ENCODE results near the gene TIMM17B. TPM values are rescaled to one million over a fixed set of nuclear protein-coding genes. Genes with fewer than 3 reads are reported as not detected.
"Not testable (repeated sequence)": the region's sequence is repeated elsewhere in the genome, so short reads cannot be mapped to it uniquely, and the experiment has no call there.

The TIMM17B gene
- total RNA-seq, 2 experiments from 2014 or later = 52.9 to 53.2 TPM

DNA sequence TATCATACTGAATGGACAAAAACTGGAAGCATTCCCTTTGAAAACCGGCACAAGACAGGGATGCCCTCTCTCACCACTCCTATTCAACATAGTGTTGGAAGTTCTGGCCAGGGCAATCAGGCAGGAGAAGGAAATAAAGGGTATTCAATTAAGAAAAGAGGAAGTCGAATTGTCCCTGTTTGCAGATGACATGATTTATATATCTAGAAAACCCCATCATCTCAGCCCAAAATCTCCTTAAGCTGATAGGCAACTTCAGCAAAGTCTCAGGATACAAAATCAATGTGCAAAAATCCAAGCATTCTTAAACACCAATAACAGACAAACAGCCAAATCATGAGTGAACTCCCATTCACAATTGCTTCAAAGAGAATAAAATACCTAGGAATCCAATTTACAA is 25.6 kb downstream of the TIMM17B start:
- CTCF ChIA-PET; DNase-seq; H3K36me3 Mint-ChIP-seq; H3K27me3 Mint-ChIP-seq; H3K4me3 Mint-ChIP-seq; H3K4me1 Mint-ChIP-seq; ATAC-seq; H3K9me3 Mint-ChIP-seq (ENCODE audit: low read depth); H3K27ac Mint-ChIP-seq: not testable (repeated sequence)

DNA sequence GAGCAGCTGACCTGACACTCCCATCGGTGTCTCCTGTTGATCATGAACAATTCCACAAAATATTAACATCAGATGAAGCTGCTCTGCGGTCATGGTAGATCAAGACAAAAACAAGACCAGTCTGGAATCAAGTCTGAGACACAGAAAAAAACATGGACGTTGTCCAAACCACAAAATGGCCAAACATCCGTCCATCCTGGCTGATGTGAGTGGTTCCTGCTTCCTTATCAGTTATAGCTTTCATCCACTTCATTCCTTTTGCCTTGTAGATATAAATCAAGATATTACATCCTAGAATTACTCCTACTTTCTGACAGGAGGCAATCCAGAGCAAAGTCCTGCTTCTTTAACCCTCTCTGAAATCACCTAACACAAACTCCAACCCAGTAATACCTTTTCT is 33.4 kb downstream of the TIMM17B start:
- CTCF ChIA-PET = no interaction called here
- no peak overlapping the region for H3K4me3 Mint-ChIP-seq
- H3K27me3 Mint-ChIP-seq = peaks cover 14% of the 10 kb centered on the region
- no peak overlapping the region for H3K27ac Mint-ChIP-seq
- no peaks in the 10 kb centered on the region for H3K9me3 Mint-ChIP-seq (ENCODE audit: low read depth)
- DNase-seq = no peak
- no peaks in the 10 kb centered on the region for H3K4me1 Mint-ChIP-seq
- ATAC-seq = no peak
- no peaks in the 10 kb centered on the region for H3K36me3 Mint-ChIP-seq

DNA sequence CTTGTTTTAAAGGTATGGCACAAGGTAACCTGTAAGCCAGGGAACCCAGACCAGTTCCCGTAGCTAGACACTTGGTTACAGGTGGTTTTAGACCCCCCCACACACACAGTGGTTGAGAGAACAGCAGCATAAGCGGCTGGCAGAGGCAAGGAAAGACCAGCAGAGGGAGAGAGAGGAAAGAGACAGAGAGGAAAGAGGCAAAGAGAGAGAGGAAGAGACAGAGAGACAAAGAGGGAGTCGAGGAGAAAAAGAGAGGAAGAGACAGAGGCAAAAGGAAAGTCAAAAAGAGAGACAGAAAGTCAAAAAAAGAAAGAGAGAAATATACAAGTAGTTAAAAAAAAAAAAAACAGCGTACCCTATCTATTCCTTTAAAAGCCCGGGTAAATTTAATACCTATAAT is 42.7 kb downstream of the TIMM17B start:
- Mint-ChIP-seq H3K4me3 (no peak overlapping the region), H3K27ac (no peak overlapping the region), H3K36me3 (peaks cover 1% of the 10 kb centered on the region), H3K27me3 (peaks cover 11% of the 10 kb centered on the region), H3K4me1 (peaks cover 5% of the 10 kb centered on the region), H3K9me3 (ENCODE audit: low read depth) (no peaks in the 10 kb centered on the region)
- DNase-seq = no peak
- ATAC-seq = no peak
- CTCF ChIA-PET = no interaction called here

DNA sequence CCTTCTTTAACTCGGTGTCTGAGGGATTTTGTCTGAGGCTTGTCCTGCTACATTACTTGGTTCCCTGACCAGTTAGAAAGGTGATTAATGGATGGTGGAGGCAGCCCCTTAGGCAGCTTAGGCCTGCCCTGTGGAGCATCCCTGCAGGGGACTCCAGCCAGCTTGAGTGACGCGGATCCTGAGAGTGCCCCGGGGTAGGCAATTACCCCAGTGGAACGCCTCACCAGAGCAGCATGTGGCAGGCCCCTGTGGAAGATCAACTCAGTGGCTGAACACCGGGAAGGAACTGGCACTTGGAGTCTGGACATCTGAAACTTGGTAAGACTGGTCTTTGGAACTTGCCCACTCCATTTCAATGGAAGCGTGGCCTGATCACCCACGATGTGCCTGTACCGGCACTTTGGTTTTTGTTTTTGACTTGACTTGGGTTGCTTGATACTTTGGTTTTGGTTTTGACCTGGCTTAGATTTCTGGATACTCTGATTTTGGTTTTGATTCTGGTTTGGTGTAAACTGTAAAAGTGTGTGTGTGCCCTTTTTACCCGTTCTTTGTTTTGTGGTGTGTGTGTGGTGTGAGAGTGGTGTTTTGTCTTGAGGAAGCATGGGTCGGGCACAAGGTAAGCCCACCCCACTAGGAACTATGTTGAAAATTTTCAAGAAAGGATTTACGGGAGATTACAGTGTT is 43.3 kb downstream of the TIMM17B start:
- CTCF ChIA-PET; DNase-seq; ATAC-seq; H3K27ac Mint-ChIP-seq; H3K36me3 Mint-ChIP-seq; H3K9me3 Mint-ChIP-seq (ENCODE audit: low read depth); H3K4me1 Mint-ChIP-seq; H3K4me3 Mint-ChIP-seq: not testable (repeated sequence)
- H3K27me3 Mint-ChIP-seq = peaks cover 12% of the 10 kb centered on the region

DNA sequence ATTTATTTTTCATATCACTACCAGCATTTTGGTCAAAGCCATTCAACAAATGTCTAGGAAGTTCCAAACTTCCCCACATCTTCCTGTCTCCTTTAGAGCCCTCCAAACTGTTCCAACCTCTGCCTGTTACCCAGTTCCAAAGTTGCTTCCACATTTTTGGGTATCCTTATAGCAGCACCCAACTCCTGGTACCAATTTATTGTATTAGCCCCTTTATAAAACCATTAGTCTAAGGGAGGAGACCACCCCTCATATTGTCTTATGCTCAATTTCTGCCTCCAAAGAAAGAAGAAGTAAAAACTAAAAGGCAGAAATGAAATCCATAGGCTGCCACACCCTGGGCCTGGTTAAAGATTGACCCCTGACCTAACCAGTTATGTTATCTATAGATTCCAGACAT is 44.1 kb downstream of the TIMM17B start:
- peaks cover 16% of the 10 kb centered on the region for H3K27me3 Mint-ChIP-seq
- CTCF ChIA-PET = not testable (repeated sequence)

DNA sequence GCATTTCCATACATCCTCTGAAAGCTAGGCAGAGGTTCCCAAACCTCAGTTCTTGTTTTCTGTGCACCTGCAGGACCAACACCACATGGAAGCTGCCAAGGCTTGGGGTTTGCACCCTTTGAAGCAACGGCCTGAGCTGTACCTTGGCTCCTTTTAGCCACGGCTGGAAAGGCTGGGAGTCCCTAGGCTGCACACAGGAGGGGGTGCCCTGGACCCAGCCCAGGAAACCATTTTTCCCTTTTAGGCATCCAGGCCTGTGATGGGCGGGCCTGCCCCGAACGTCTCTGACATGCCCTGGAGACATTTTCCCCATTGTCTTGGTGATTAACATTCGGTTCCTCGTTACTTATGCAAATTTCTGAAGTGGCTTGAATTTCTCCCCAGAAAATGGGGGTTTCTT is 44.7 kb downstream of the TIMM17B start:
- H3K27me3 Mint-ChIP-seq = peaks cover 16% of the 10 kb centered on the region
- CTCF ChIA-PET = no interaction called here
- no peak for DNase-seq
- ATAC-seq = no peak
- H3K4me3 Mint-ChIP-seq = no peak overlapping the region
- no peak overlapping the region for H3K27ac Mint-ChIP-seq
- no peaks in the 10 kb centered on the region for H3K9me3 Mint-ChIP-seq (ENCODE audit: low read depth)
- H3K36me3 Mint-ChIP-seq = peaks cover 1% of the 10 kb centered on the region
- H3K4me1 Mint-ChIP-seq = peaks cover 9% of the 10 kb centered on the region

More for the DNA sequence above, 44.1 kb downstream of the TIMM17B start:
- not testable (repeated sequence) for ATAC-seq; H3K4me1 Mint-ChIP-seq; H3K36me3 Mint-ChIP-seq; H3K27ac Mint-ChIP-seq; DNase-seq; H3K9me3 Mint-ChIP-seq (ENCODE audit: low read depth); H3K4me3 Mint-ChIP-seq

DNA sequence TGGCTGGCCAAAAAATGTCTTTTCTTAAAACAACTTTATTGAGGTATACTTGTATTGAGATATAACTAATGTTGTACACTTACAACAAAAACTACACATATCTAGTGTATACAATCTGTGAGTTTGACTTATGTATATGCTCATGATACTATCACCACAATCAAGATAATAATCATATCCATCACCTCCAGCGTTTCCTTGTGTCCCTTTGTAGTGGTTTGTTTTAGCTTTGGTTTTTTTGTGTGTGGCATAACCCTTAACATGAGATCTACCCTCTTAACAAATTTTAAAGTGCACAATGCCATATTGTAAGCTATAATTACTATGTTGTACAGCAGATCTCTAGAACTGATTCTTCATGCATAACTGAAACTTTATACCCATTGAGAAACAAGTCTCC is 48.7 kb downstream of the TIMM17B start:
- Mint-ChIP-seq H3K4me1 (peaks cover 3% of the 10 kb centered on the region), H3K27me3 (peaks cover 5% of the 10 kb centered on the region), H3K9me3 (ENCODE audit: low read depth) (no peaks in the 10 kb centered on the region), H3K36me3 (peaks cover 1% of the 10 kb centered on the region), H3K4me3 (no peak overlapping the region), H3K27ac (no peak overlapping the region)
- CTCF ChIA-PET = no interaction called here
- ATAC-seq (no peak), DNase-seq (no peak)

Other genes starting within 250 kb of the TIMM17B start
- gene WAS, start 214.0 kb downstream of the TIMM17B start, total RNA-seq = 100 to 1,000 TPM; 138 to 161 TPM
- gene SUV39H1, start 201.0 kb downstream of the TIMM17B start, total RNA-seq = 10 to 100 TPM; 40.1 to 41.4 TPM
- not detected for gene GLOD5, start 136.0 kb downstream of the TIMM17B start, total RNA-seq
- gene GATA1, start 111.2 kb downstream of the TIMM17B start, total RNA-seq = not detected
- 100 to 1,000 TPM in 1 of 2 experiments, 10 to 100 TPM in 1; 76.8 to 107 TPM for gene HDAC6, start 95.7 kb downstream of the TIMM17B start, total RNA-seq
- gene ERAS, start 71.3 kb downstream of the TIMM17B start, total RNA-seq = not detected
- gene PCSK1N, start 62.2 kb downstream of the TIMM17B start, total RNA-seq = under 1 TPM; 0.21 to 0.93 TPM
- gene PQBP1, start 162 bp upstream of the TIMM17B start, total RNA-seq = 10 to 100 TPM; 65.1 to 86.9 TPM
- gene SLC35A2, start 13.9 kb upstream of the TIMM17B start, total RNA-seq = 10 to 100 TPM; 13.0 to 21.0 TPM
- gene PIM2, start 21.3 kb upstream of the TIMM17B start, total RNA-seq = 100 to 1,000 TPM; 168 to 252 TPM
- 10 to 100 TPM; 56.9 to 65.2 TPM for gene OTUD5, start 59.8 kb upstream of the TIMM17B start, total RNA-seq
- gene KCND1, start 74.1 kb upstream of the TIMM17B start, total RNA-seq = 1 to 10 TPM; 2.9 to 5.5 TPM
- 100 to 1,000 TPM; 104 to 126 TPM for gene GRIPAP1, start 104.5 kb upstream of the TIMM17B start, total RNA-seq
- gene TFE3, start 145.6 kb upstream of the TIMM17B start, total RNA-seq = 10 to 100 TPM; 29.4 to 34.1 TPM
- 1 to 10 TPM; 6.9 to 7.9 TPM for gene CCDC120, start 161.2 kb upstream of the TIMM17B start, total RNA-seq
- gene PRAF2, start 176.2 kb upstream of the TIMM17B start, total RNA-seq = 10 to 100 TPM; 21.4 to 21.6 TPM
- gene WDR45, start 182.1 kb upstream of the TIMM17B start, total RNA-seq = 10 to 100 TPM; 34.8 to 50.5 TPM
- 10 to 100 TPM; 25.7 to 29.6 TPM for gene GPKOW, start 226.0 kb upstream of the TIMM17B start, total RNA-seq

Data from activated CD8-positive, alpha-beta memory T cell treated with anti-CD3 and anti-CD28 coated beads, Interleukin-2, amount 10 ng/mL, durations not matched to agents 7 days and 5 days (primary cell).